Right hindlimb (tissue), 1 donor: ENCODE results near the gene KCNIP3.

Source experiments
- DNase-seq: peaks from one replicate; pipeline ENCODE4 v3.0.0-alpha.2; 2018

Gene KCNIP3

DNA sequence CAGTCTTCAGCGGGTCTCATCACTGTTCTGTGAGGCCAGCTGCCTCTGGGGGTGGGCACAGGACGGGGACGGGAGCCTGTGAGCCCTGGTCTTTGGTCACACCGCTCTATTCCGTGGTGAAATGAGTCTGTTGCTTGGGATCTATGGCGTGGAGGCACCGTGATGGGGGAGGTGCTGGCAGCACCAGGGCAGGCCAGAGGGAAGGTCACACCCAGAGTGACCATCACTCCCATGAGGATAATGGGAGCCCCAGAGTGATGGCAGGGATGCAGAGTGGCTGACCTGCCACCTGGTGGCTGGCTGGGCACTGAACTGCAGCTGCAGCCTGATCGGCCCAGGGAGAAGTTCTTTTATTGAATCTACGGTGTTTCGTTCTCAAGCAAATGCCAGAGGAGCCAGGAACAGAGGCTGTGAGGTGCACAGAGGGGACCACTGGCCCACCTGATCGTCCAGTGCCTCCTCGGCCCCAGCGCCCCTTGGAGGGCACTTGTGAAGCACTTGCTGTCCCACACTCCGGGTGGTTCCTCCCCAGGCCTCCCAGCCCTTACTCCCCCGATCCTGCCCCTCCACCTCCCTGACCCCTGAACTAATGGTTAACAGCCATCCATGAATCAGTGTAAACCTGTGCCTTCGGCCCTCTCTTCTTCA lies 17.9 kb downstream of the KCNIP3 start:
- no peak for DNase-seq

DNA sequence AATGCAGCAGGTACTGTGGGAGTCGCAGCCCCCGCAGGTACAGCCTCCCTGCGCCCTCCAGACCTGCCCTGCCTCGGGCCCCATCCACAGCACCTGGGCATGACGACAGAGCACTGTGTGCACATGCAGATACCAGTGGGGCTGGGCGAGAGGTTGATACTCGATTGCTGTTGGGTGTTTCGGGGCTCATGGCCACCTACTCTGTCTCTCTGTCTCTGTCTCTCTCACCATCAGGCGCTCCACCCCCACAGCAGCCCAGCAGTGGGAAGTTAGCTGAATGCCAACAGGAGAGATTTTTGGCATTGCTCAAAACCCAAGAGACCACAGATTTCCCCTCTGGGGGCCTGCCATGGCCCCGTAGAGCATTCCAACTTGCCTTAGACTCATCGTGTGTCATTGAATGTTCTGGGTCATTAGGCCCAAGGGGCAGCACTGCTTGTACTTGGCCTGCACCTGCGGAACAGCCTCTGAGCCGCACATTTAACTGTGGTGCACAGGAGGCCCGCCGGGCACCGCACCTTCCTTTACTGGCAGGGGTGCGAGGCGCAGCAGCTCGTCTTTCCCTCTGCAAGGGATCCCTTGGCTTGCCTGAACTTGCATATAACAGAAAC lies 18.8 kb downstream of the KCNIP3 start:
- no peak for DNase-seq

DNA sequence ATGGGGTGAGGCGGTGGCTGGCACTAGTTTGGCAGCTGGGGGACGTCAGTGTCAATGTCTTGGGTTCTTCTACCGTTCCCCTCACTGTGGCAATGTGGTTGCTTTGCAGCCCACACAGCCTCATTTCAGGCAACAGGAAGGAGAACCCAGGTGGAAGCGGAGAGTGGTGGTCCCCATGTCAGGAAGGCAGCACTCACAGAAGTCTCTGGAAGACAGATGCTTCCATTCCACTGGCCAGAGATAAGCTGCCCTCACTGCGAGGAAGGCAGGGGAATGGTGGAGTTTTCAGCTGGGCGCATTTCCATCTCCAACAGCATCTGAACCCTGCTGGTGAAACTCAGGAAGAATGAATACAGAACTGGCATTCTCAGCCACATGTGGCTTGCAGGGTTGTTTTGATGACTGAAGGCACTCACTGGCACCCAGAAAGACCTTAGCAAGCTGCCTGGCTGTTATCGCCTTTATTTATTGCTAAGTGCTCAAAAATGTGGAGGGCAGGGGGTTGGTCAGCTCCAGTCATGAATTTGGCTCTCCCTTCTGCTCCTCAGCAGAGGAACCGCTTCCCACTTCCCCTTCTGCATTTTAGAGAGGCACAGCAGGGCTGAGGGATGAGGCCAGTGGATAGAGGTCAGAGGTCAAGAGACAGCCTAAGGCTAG lies 19.4 kb downstream of the KCNIP3 start:
- DNase-seq = no peak

DNA sequence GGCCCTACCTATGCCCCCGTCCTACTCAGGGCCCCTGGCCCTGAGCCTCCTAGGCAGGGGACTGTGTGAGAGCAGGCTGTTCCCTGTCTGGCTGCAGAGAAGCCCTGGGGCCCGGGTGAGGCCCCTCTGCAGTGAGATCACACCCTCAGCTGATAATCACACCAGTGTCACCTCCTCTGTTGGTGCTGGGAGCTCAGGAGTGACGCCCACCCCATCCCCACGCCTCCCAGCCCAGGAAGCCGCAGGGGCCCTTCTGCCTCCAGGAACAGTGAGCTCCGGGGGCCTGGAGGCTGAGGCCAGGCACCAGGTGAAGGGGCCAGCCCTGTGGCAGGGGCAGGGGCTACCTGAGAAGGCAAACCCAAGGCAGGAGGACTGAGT lies 20.0 kb downstream of the KCNIP3 start:
- no peak for DNase-seq

GRCh38 chr2:95317665-95318425 lies 20.7 kb downstream of the KCNIP3 start:
- DNase-seq = no peak

DNA sequence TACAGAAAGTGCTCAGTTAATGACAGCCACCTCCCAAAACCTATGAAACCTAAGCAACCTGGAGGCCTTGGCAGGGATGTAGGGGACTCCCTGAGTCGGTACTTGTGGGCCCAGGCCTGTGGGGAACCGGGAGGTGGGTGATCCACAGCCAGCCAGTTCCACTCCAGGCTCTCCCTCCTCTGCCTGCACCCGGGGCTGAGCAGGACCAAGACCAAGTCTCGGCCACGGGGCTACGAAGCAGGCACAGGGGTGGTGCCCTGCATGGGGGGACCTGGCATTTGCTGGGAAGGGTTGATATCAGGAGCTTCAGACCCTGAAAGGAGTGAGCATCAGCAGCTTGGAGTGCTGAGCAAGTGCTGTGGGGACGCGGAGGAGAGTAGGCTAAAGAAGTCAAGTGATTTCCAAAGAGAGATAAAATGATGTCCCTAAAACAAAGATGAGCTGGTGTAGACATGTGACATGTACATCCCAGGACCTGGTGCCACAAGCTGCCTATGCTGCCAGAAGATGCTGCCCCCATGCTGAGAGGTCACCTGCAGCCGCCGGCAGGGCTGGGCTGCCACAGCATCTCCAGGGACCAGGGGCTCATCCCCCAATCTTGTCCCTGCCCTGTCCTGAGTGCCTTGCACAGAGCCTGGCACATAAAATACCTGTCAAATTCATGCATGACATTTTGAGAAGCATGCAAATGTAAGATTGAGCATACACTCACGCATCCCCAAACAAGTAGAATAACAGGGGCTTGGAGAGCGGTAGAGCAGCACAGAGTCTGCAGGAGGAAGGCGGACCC lies 21.5 kb downstream of the KCNIP3 start:
- no peak for DNase-seq

- no peak for DNase-seq
Observed at GRCh38 chr2:95319481-95320343, 22.6 kb downstream of the KCNIP3 start.

DNA sequence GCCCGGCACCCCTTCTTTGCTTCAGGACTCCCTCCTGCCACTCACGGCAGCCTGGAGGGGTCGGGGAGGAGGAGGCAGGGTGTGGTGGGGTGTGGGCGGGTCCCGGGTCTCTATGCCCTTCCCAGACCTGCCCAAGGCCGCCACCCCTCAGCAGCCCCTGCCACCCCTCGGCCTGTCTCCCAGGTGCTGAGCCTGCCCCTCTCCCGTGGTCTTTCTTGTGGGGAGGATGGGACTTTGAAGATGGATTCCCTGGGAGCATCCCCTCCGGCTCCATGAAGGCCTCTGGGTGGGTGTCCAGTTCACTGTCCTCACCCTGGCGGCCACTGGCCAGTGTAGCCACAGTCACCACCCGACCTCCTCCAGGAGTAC lies 23.2 kb downstream of the KCNIP3 start:
- DNase-seq = no peak

- DNase-seq = no peak
Observed at GRCh38 chr2:95320986-95321767, 24.0 kb downstream of the KCNIP3 start.

DNA sequence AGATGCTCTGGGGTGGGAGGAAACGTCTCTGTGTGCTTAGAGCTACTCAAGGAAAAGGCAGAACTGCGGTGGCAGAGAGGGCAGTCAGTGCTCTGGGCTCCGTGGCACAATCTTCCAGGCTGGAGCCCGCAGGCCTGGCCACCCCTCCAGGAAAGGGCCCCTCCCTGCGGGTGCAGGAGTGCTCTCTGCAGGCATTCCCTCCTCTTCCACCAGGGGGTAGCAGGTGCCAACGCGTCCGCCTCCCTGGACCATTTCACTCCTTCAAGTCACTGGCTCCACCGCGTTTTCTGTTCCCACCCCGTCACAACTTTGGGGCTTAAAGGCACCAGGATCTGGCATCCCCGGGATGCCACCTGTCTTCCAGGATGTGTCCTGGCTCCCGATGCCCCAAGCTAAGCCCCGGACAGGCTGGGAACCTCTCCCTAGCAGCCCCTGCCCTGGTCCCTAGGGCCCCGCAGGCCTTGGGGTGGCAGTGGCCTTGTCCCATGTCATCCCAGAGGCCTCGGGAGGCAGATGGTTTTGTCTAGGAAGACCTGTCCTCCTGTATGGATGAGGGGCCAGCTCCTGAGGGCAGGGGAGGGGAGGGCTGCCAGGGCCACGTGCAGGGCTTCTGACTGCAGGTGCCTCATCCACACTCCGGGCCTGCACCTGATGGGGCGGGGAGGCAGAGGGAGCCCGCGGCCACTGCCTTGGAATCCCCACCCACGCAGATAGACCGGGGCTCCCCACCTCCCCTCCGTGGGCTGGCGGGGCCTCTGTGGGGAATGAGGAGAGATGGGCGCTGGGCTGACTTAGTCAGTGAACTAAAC lies 26.4 kb downstream of the KCNIP3 start:
- no peak for DNase-seq

DNA sequence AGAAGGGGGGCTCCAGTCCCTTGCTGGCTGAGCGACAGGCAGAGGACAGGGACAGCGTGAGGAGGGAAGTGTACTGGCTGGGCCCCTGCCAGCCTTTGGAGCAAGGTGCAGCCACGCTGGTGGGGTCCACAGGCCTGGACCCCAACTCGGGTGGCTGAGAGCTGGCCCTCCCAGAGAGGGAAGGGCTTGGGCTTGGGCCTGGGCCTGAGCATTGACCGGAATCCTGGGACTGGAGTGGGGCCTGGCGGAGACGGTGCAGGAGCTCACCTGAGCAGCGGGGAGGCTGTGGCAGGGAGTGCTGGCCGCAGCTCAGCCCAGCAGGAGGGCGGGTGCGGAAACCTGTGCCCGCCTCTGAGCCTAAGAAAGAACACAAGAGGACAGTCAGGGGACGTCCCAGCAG lies 27.9 kb downstream of the KCNIP3 start:
- DNase-seq = no peak

DNA sequence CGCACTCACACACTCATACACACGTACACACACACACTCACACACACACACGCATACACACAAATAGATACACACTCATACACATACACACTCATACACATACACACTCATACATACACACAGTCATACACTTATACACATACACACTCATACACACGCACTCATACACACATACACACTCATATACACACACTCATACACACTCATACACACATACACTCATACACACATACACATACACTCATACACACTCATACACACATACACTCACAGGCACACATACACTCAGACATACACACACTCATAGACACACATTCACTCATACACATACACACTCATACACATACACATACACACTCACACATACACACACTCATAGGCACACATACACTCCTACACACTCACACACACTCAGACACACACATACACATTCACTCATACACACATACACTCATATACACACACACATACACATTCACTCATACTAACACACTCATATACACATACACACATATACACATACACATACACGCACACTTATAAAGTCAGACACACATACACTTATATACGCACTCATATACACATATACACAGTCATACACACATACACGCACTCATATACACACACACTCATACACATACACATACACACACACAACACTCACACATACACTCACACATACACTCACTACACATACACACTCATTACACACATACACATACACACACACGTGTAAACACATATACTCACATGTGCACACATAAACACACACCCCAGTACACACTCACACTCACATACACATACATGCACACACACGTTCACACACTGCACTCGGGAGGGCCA lies 28.7 kb downstream of the KCNIP3 start:
- no peak for DNase-seq

GRCh38 chr2:95326433-95327140 lies 29.4 kb downstream of the KCNIP3 start:
- DNase-seq = no peak

DNA sequence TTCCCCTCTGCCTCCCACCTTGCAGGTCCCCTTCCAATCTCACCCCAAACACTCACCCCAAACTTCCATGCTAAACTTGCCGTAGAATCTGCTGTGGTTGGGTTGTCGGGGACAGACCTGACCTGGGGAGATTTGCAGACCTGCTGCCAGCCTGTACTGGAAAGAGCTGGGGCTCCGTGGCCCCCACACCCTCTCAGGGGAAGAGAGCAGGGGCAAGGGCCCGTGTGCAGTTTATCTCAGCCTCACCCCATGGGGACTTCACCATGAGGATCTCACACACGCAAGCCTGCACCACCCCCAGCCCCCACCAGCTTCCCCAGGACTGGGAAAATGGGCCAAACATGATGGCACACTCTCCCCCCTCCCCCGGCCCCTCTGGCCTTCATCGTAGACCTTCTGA lies 30.7 kb downstream of the KCNIP3 start:
- no peak for DNase-seq

DNA sequence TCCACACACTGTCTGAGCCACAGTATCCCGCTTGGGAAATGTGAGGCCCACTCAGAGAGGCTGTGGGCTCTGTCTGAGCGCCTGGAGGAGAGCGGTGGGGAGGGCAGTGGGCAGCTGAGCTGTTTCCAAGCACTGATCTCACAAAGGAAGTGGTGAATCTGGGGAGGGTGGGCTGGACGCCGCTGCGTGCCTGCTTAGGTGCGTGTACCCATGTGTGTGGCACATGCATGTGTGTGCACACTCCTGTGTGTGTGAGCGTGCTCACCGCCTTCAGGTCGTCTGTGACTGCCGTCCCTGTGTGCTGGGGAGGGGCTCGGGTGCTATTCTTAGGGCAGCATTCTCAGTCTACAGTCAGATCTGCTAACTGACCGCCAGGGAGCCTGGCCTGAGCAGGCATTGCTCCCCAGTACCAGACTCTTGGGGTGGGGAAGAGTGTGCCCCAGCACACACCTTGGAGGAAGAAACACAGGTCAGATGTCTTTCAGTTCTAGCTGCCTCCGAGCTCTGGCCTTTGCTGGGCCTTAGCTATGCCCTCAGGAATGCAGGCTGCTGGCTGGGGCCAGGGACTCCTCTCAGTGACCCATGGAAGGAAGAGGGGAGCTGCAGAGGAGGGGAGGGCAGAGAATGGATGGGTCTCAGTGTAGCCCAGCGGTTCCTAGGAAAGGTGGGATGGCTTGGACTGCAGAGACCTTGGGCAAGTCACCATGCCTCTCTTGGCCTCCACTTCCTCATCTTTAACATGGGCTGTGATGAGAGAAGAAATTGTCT lies 31.4 kb downstream of the KCNIP3 start:
- no peak for DNase-seq

DNA sequence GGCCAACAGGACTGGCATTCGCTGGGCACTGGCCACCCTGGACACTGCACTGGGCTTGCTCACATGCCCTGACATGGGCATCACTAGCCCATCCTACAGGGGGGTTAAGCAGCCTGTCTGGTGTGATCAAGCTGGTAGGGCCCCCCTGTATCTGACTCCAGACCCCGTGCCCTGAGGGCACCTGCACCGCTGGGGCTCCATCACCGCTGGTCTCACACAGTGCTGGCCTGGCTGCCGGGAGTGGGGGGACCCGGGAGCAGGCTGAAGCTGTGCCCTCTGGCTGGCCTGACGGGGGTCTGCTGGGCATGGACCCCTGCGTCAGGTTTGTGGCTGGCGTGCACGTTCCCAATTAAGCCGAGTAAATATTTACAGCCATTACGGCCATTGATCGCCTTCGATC lies 32.3 kb downstream of the KCNIP3 start:
- DNase-seq = no peak

GRCh38 chr2:95329891-95330793 lies 33.0 kb downstream of the KCNIP3 start:
- DNase-seq = no peak
